Activated CD4-positive, alpha-beta T cell treated with anti-CD3 and anti-CD28 coated beads for 24 hours (primary cell): ENCODE measurements around the gene P2RX3.
"Not testable (repeated sequence)": the region's sequence is repeated elsewhere in the genome, so short reads cannot be mapped to it uniquely, and the experiment has no call there.

Experiments
- DNase-seq, 2 donors: peaks; one replicate each; pipeline ENCODE4 v3.0.0-alpha.2; 2020; ENCODE audit warnings: low read depth in 2 of 2

Gene P2RX3

GRCh38 chr11:57349491-57350274, 11.5 kb downstream of the P2RX3 start:
- DNase-seq = peak; percentile 53 to 59

- DNase-seq = no peak
These were observed 14.9 kb downstream of the P2RX3 start for GRCh38 chr11:57353036-57353435.

- DNase-seq = no peak
These were observed 15.3 kb downstream of the P2RX3 start for GRCh38 chr11:57353446-57353845.

- no peak for DNase-seq
These were observed 15.7 kb downstream of the P2RX3 start for GRCh38 chr11:57353852-57354251.

GRCh38 chr11:57354699-57355098, 16.5 kb downstream of the P2RX3 start:
- DNase-seq = no peak

- DNase-seq = no peak
These were observed 18.1 kb downstream of the P2RX3 start for GRCh38 chr11:57356268-57356667.

GRCh38 chr11:57357310-57357709, 19.2 kb downstream of the P2RX3 start:
- no peak for DNase-seq

GRCh38 chr11:57357856-57358255, 19.7 kb downstream of the P2RX3 start:
- DNase-seq = no peak

GRCh38 chr11:57358543-57358961, 20.4 kb downstream of the P2RX3 start:
- no peak for DNase-seq

GRCh38 chr11:57358991-57359390, 20.8 kb downstream of the P2RX3 start:
- DNase-seq = no peak

- no peak for DNase-seq
These were observed 21.2 kb downstream of the P2RX3 start for GRCh38 chr11:57359396-57359795.

- no peak for DNase-seq
These were observed 21.9 kb downstream of the P2RX3 start for GRCh38 chr11:57359896-57360690.

GRCh38 chr11:57360991-57361390, 22.8 kb downstream of the P2RX3 start:
- DNase-seq = no peak

- DNase-seq = not testable (repeated sequence)
These were observed 23.3 kb downstream of the P2RX3 start for GRCh38 chr11:57361420-57361819.

GRCh38 chr11:57361926-57362325, 23.8 kb downstream of the P2RX3 start:
- no peak for DNase-seq

GRCh38 chr11:57363131-57364080, 25.3 kb downstream of the P2RX3 start:
- DNase-seq = no peak

- DNase-seq = no peak
These were observed 26.9 kb downstream of the P2RX3 start for GRCh38 chr11:57364851-57365660.

- DNase-seq = no peak
These were observed 30.1 kb downstream of the P2RX3 start for GRCh38 chr11:57368106-57368844.

- DNase-seq = no peak
These were observed 30.7 kb downstream of the P2RX3 start for GRCh38 chr11:57368845-57369232.

GRCh38 chr11:57370251-57370650, 32.1 kb downstream of the P2RX3 start:
- no peak for DNase-seq
